Smooth muscle cell (in vitro differentiated cells): ENCODE results near the gene BNC2. TPM values are rescaled to one million over a fixed set of nuclear protein-coding genes. Genes with fewer than 3 reads are reported as not detected.

Experiments
- DNase-seq: peaks from one replicate; lab custom pipeline; 2025; ENCODE audit not compliant: unreplicated experiment; lab: John Stamatoyannopoulos, UW
- H2AFZ ChIP-seq: fragments of 200-600 bp; sonication (generic); 2 replicates; pipeline ENCODE4 v1.6.0; 2016; ENCODE audit warnings: antibody characterized with exemption, low read depth, mild to moderate bottlenecking
- H3F3A ChIP-seq: fragments of 200-600 bp; sonication (generic); 2 replicates; pipeline ENCODE4 v1.6.0; 2017; ENCODE audit warnings: antibody characterized with exemption, low read depth
- H3K27ac ChIP-seq: fragments of 200-600 bp; sonication (generic); 2 replicates; pipeline ENCODE4 v1.5.1; 2016; ENCODE audit warnings: low read depth, mild to moderate bottlenecking
- H3K27me3 ChIP-seq: fragments of 200-600 bp; sonication (generic); 2 replicates; pipeline ENCODE4 v1.6.1; 2016; ENCODE audit warnings: low read depth, mild to moderate bottlenecking
- H3K36me3 ChIP-seq: fragments of 200-600 bp; sonication (generic); 2 replicates; pipeline ENCODE4 v1.5.1; 2016; ENCODE audit warnings: low read depth
- H3K4me1 ChIP-seq: fragments of 200-600 bp; sonication (generic); 2 replicates; pipeline ENCODE4 v1.5.1; 2016; ENCODE audit warnings: low read depth
- H3K4me2 ChIP-seq: fragments of 200-600 bp; sonication (generic); 2 replicates; pipeline ENCODE4 v1.6.0; 2016; ENCODE audit warnings: mild to moderate bottlenecking
- H3K4me3 ChIP-seq: fragments of 200-600 bp; sonication (generic); 2 replicates; pipeline ENCODE4 v1.5.1; 2016; ENCODE audit warnings: mild to moderate bottlenecking
- H3K79me2 ChIP-seq: fragments of 200-600 bp; sonication (generic); 2 replicates; pipeline ENCODE4 v1.6.0; 2016; ENCODE audit warnings: low read depth, mild to moderate bottlenecking
- H3K9ac ChIP-seq: fragments of 200-600 bp; sonication (generic); 2 replicates; pipeline ENCODE4 v1.6.0; 2016; ENCODE audit warnings: low read depth
- H3K9me3 ChIP-seq: fragments of 200-600 bp; sonication (generic); replicated peaks from 2 replicates; pipeline ENCODE4 v1.5.1; 2016; ENCODE audit warnings: low read depth
- H4K20me1 ChIP-seq: fragments of 200-600 bp; sonication (generic); 2 replicates; pipeline ENCODE4 v1.6.0; 2016; ENCODE audit warnings: low read depth
- WGBS: methylation state at CpG from one replicate; pipeline ENCODE4 v1.1.7; 2016; ENCODE audit warnings: low lambda C conversion rate; 5-methylcytosine and 5-hydroxymethylcytosine counted together
- polyA plus RNA-seq: library from polyadenylated mRNA; unstranded; fragments of >200 nt; fragmentation: Nextera tagmentation; extraction: Ambion mirVana; gene quantifications from 2 replicates; pipeline ENCODE4 v1.2.1, GENCODE V29; 2016
- small RNA-seq: library from RNA; depleted of rRNA; stranded (forward); fragments of <200 nt; gene quantifications from one replicate; pipeline ENCODE3, GENCODE V24; 2014
- total RNA-seq: library from RNA; depleted of rRNA; stranded (reverse); fragments of >200 nt; gene quantifications from 2 replicates; pipeline ENCODE4 v1.2.3, GENCODE V29; 2014
- TF ChIP-seq, protein P1 (sequence below): fragments of 200-600 bp; sonication (generic); IDR thresholded peaks from 2 replicates; pipeline ENCODE4 v1.5.1; 2017; ENCODE audit warnings: borderline replicate concordance, mild to moderate bottlenecking, antibody characterized with exemption; ENCODE audit not compliant: insufficient read depth, poor library complexity, severe bottlenecking

Gene BNC2
- total and polyA plus RNA-seq, 2 experiments from 2014 or later = 11.6 to 13.5 TPM

DNA sequence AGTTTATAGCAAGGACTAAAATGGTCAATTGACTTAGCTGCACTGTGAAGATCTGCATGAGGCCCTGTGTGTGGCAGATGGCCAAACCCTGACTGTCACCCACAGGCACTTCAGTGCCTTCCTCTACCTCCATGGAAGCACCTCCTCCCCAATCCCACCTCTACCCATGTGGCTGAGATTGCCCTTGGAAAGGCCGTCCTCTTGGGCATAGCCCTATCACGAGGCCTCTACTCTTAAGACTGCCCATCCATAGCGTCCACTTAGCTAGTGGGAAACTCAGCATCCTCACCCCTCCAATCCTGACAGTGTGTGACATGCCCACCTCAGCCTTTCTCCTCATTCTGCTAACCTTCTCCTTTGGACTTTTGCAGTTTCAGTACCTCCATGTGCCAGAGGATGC, 510.2 kb downstream of the BNC2 start:
- H2AFZ ChIP-seq = no peak overlapping the region
- H3K79me2 ChIP-seq = no peaks in the 10 kb centered on the region
- H3K4me1 ChIP-seq = no peaks in the 10 kb centered on the region
- WGBS = 97% methylated on average over 3 of the region's 3 CpGs
- no peak overlapping the region for H3K4me3 ChIP-seq
- H3K9me3 ChIP-seq = no peaks in the 10 kb centered on the region
- no peaks in the 10 kb centered on the region for H3K27me3 ChIP-seq
- no peaks in the 10 kb centered on the region for H3K36me3 ChIP-seq
- TF ChIP-seq, protein P1, sequence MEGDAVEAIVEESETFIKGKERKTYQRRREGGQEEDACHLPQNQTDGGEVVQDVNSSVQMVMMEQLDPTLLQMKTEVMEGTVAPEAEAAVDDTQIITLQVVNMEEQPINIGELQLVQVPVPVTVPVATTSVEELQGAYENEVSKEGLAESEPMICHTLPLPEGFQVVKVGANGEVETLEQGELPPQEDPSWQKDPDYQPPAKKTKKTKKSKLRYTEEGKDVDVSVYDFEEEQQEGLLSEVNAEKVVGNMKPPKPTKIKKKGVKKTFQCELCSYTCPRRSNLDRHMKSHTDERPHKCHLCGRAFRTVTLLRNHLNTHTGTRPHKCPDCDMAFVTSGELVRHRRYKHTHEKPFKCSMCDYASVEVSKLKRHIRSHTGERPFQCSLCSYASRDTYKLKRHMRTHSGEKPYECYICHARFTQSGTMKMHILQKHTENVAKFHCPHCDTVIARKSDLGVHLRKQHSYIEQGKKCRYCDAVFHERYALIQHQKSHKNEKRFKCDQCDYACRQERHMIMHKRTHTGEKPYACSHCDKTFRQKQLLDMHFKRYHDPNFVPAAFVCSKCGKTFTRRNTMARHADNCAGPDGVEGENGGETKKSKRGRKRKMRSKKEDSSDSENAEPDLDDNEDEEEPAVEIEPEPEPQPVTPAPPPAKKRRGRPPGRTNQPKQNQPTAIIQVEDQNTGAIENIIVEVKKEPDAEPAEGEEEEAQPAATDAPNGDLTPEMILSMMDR = no peak
- H3F3A ChIP-seq = no peaks in the 10 kb centered on the region
- DNase-seq = no peak
- H3K27ac ChIP-seq = no peak overlapping the region
- H4K20me1 ChIP-seq = no peaks in the 10 kb centered on the region
- no peak overlapping the region for H3K4me2 ChIP-seq
- no peak overlapping the region for H3K9ac ChIP-seq

Small RNA genes within 50 kb of the gene (small RNA-seq; reads per million reads assigned to genes)
- gene LSM1P1 = 0.08 reads per million
